SU-DHL-6 (cell line): ENCODE results near the gene PRKG2.

ENCODE experiments used
- EZH2phosphoT487 ChIP-seq: fragments of 200-600 bp; sonication (generic), shearing (Covaris generic); conservative IDR thresholded peaks from 2 replicates; pipeline ENCODE4 v1.6.1; 2018; ENCODE audit warnings: mild to moderate bottlenecking, antibody characterized with exemption, low read length, moderate library complexity, mixed read lengths
- TF ChIP-seq, protein P1 (sequence below): fragments of 200-600 bp; sonication (generic); IDR thresholded peaks from one replicate; pipeline ENCODE4 v1.5.1; 2017; ENCODE audit warnings: antibody characterized with exemption, mild to moderate bottlenecking, low read length, moderate library complexity; ENCODE audit not compliant: insufficient read depth, poor library complexity, severe bottlenecking

DNA sequence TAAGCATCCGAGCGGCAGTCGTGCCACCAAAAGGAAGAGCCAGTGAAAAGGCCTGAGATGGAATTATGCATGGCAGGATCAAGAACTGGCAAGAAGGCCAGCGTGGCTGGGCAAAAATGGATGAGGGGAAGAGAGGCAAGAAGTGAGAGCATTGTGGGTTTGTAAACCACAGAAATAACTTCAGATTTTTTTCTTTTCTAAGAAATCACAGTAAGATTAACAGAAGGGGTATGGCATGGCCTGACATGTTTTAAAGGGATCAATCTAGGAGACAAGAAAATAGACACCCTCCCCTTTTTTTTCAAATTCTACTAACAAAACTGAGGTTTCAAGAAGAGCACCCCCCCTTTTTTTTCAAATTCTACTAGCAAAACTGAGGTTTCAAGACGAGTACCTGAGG is 102.0 kb downstream of the PRKG2 start:
- TF ChIP-seq, protein P1, sequence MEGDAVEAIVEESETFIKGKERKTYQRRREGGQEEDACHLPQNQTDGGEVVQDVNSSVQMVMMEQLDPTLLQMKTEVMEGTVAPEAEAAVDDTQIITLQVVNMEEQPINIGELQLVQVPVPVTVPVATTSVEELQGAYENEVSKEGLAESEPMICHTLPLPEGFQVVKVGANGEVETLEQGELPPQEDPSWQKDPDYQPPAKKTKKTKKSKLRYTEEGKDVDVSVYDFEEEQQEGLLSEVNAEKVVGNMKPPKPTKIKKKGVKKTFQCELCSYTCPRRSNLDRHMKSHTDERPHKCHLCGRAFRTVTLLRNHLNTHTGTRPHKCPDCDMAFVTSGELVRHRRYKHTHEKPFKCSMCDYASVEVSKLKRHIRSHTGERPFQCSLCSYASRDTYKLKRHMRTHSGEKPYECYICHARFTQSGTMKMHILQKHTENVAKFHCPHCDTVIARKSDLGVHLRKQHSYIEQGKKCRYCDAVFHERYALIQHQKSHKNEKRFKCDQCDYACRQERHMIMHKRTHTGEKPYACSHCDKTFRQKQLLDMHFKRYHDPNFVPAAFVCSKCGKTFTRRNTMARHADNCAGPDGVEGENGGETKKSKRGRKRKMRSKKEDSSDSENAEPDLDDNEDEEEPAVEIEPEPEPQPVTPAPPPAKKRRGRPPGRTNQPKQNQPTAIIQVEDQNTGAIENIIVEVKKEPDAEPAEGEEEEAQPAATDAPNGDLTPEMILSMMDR: no peak
- TF ChIP-seq EZH2phosphoT487: no peak
